Erythroblast (primary cell): ENCODE results near the gene TDP1.

Experiments used
- GATA1 ChIP-seq: IDR thresholded peaks from 2 replicates; pipeline ENCODE4 v1.6.1; 2011; ENCODE audit warnings: low read depth, mild to moderate bottlenecking, control low read depth, low read length, moderate library complexity
- POLR2A ChIP-seq: IDR thresholded peaks from 2 replicates; pipeline ENCODE4 v1.6.1; 2011; ENCODE audit warnings: mild to moderate bottlenecking, low read length

GRCh38 chr14:89957376-89957775 lies 1.6 kb downstream of the TDP1 start:
- TF ChIP-seq POLR2A = no peak
- no peak for TF ChIP-seq GATA1
